PC-3 (cell line): ENCODE measurements around the gene LPAR1. TPM values are rescaled to one million over a fixed set of nuclear protein-coding genes. Genes with fewer than 3 reads are reported as not detected.

Source experiments
- ATAC-seq: fragments of 200-7000 bp; cut with Tn5 transposase; 2 replicates; pipeline ENCODE4 v1.9.1; 2020; ENCODE audit warnings: mild to moderate bottlenecking, moderate library complexity
- BruUV-seq: library from RNA; stranded (reverse); fragments of 400-500 nt; replicated peaks from 2 replicates; lab custom pipeline; 2021; lab: Mats Ljungman, UMichigan
- CTCF ChIA-PET: fragments of 300-600 bp; sonication (Branson Sonifier 250); formaldehyde crosslinking; loops from one replicate; lab custom pipeline; 2022; ENCODE audit warnings: antibody characterized with exemption; lab: Charles Lee
- POLR2A ChIA-PET: fragments of 300-600 bp; sonication (Branson Sonifier 250); formaldehyde crosslinking; loops from one replicate; lab custom pipeline; 2022; ENCODE audit warnings: antibody characterized with exemption; ENCODE audit not compliant: unreplicated experiment; lab: Charles Lee
- DNase-seq: peaks from one replicate; pipeline ENCODE4 v3.0.0-alpha.2; 2015
- H2AFZ ChIP-seq: fragments of 300-600 bp; sonication (generic); 2 replicates; pipeline ENCODE4 v1.6.0; 2016; ENCODE audit warnings: antibody characterized with exemption, low read length
- H3F3A ChIP-seq: fragments of 300-600 bp; sonication (generic); one replicate; pipeline ENCODE4 v1.6.0; 2017; ENCODE audit warnings: antibody characterized with exemption, low read length, control low read depth, mild to moderate bottlenecking; ENCODE audit not compliant: unreplicated experiment
- H3K27ac ChIP-seq: fragments of 300-600 bp; sonication (generic); 2 replicates; pipeline ENCODE4 v1.5.1; 2016; ENCODE audit warnings: mild to moderate bottlenecking, low read length
- H3K27me3 ChIP-seq: fragments of 300-600 bp; sonication (generic); 2 replicates; pipeline ENCODE4 v1.6.1; 2016; ENCODE audit warnings: low read length, mixed read lengths
- H3K36me3 ChIP-seq: fragments of 300-600 bp; sonication (generic); 2 replicates; pipeline ENCODE4 v1.6.1; 2016; ENCODE audit warnings: low read depth, mixed run types, low read length, mixed read lengths
- H3K4me1 ChIP-seq: fragments of 300-600 bp; sonication (generic); 2 replicates; pipeline ENCODE4 v1.5.1; 2016; ENCODE audit warnings: low read length; ENCODE audit not compliant: insufficient read depth
- H3K4me2 ChIP-seq: fragments of 300-600 bp; sonication (generic); 2 replicates; pipeline ENCODE4 v1.6.0; 2016; ENCODE audit warnings: low read length
- H3K4me3 ChIP-seq: fragments of 300-600 bp; sonication (generic); 2 replicates; pipeline ENCODE4 v1.5.1; 2016; ENCODE audit warnings: mild to moderate bottlenecking, low read length, mixed read lengths
- H3K79me2 ChIP-seq: fragments of 300-600 bp; sonication (generic); 2 replicates; pipeline ENCODE4 v1.6.1; 2017; ENCODE audit warnings: low read length, mixed read lengths
- H3K9ac ChIP-seq: fragments of 300-600 bp; sonication (generic); 2 replicates; pipeline ENCODE4 v1.6.0; 2016; ENCODE audit warnings: mild to moderate bottlenecking, low read length
- H3K9me2 ChIP-seq: fragments of 300-600 bp; sonication (generic); replicated peaks from 2 replicates; pipeline ENCODE4 v1.6.1; 2016; ENCODE audit warnings: mixed run types, low read length, mixed read lengths
- H3K9me3 ChIP-seq: fragments of 300-600 bp; sonication (generic); 2 replicates; pipeline ENCODE4 v1.6.1; 2016; ENCODE audit warnings: low read length, mixed read lengths
- H4K20me1 ChIP-seq: fragments of 300-600 bp; sonication (generic); 2 replicates; pipeline ENCODE4 v1.6.1; 2016; ENCODE audit warnings: low read length, mixed read lengths
- CTCF ChIP-seq: fragments of 300-600 bp; sonication (generic); conservative IDR thresholded peaks from 2 replicates; pipeline ENCODE4 v1.5.1; 2017; ENCODE audit warnings: antibody characterized with exemption, low read depth, mild to moderate bottlenecking, low read length
- EZH2 ChIP-seq: fragments of 300-600 bp; sonication (generic); IDR thresholded peaks from one replicate; pipeline ENCODE4 v1.6.1; 2017; ENCODE audit warnings: antibody characterized with exemption, mild to moderate bottlenecking, low read length; ENCODE audit not compliant: unreplicated experiment
- EZH2phosphoT487 ChIP-seq: fragments of 300-600 bp; sonication (generic); IDR thresholded peaks from 2 replicates; pipeline ENCODE4 v1.6.1; 2018; ENCODE audit warnings: mild to moderate bottlenecking, antibody characterized with exemption, low read length, borderline replicate concordance
- intact Hi-C: fragments of 100-400 bp; cut with micrococcal nuclease; formaldehyde crosslinking; loops from 2 replicates; pipeline ENCODE4 v1.9.0; 2023
- total RNA-seq: library from RNA; depleted of rRNA; stranded (reverse); fragments of >200 nt; gene quantifications from 2 replicates; pipeline ENCODE4 v1.2.3, GENCODE V29; 2014

Gene LPAR1
- total RNA-seq, 1 experiment from 2014 or later, result 67.9 TPM

DNA sequence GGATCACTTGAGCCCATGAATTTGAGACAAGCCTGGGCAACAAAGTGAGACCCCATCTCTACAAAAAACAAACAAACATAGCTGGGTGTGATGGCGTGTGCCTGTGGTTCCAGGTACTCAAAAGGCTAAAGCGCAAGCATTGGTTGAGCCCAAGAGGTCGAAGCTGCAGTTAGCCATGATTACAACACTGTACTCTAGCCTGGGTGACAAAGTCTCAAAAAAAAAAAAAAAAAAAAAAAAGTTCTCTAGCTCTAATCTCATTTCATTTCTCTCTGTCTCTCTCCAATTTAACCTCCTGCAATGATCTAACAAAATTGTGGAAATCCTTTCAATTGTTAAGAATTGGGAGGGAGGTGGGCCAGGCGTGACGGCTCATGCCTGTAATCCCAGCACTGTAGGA is 33.3 kb downstream of the LPAR1 start:
- no peaks in the 10 kb centered on the region for H3K9me3 ChIP-seq
- intact Hi-C loops, result no loop called here
- H2AFZ ChIP-seq, result no peak overlapping the region
- no peak overlapping the region for H3K9ac ChIP-seq
- H3K4me3 ChIP-seq, result no peak overlapping the region
- no peaks in the 10 kb centered on the region for H3K27me3 ChIP-seq
- no peaks in the 10 kb centered on the region for H3F3A ChIP-seq
- H3K4me2 ChIP-seq, result no peak overlapping the region
- no peak for ATAC-seq
- DNase-seq, result no peak
- no peaks in the 10 kb centered on the region for H3K4me1 ChIP-seq
- CTCF ChIA-PET, result no interaction called here
- no peak overlapping the region for H3K27ac ChIP-seq
- no peaks in the 10 kb centered on the region for H4K20me1 ChIP-seq
- BruUV-seq, result no TSS peak
- H3K9me2 ChIP-seq, result no peaks in the 10 kb centered on the region
- POLR2A ChIA-PET, result no interaction called here
- no peak for TF ChIP-seq EZH2phosphoT487
- no peak for TF ChIP-seq CTCF
- no peak for TF ChIP-seq EZH2
- peaks cover 67% of the 10 kb centered on the region for H3K36me3 ChIP-seq
- peaks cover 98% of the 10 kb centered on the region for H3K79me2 ChIP-seq

DNA sequence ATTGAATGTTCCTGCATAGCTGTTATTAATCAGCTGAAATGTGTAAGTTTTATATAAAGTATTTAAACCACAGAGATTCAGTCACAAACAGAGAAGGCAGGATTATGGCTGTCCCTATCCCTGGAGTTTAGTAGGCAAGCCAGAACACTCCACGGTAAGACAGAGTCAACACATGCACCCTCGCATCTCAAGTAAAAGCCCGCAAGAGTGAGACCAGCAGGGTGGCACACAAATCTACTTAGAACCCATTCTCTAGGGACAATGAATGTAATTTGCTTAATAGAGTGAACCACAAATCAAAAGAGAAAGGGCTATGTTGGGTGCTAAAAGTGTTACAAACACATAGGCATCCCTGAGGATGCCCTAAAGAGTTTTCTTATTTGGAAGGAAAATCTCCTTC is 35.1 kb downstream of the LPAR1 start:
- no TSS peak for BruUV-seq
- TF ChIP-seq EZH2, result no peak
- TF ChIP-seq EZH2phosphoT487, result no peak
- no peak for TF ChIP-seq CTCF
- Histone ChIP-seq H3K36me3 (peaks cover 78% of the 10 kb centered on the region), H3K27me3 (no peaks in the 10 kb centered on the region), H3K9me3 (no peaks in the 10 kb centered on the region), H3K4me1 (no peaks in the 10 kb centered on the region), H3K9me2 (no peaks in the 10 kb centered on the region), H3K27ac (no peak overlapping the region), H3K4me2 (no peak overlapping the region), H3K9ac (no peak overlapping the region), H2AFZ (no peak overlapping the region), H4K20me1 (no peaks in the 10 kb centered on the region), H3K79me2 (peaks cover 100% of the 10 kb centered on the region), H3F3A (no peaks in the 10 kb centered on the region), H3K4me3 (no peak overlapping the region)
- CTCF ChIA-PET, result no interaction called here
- no peak for DNase-seq
- no peak for ATAC-seq
- POLR2A ChIA-PET, result no interaction called here
- intact Hi-C loops, result no loop called here

DNA sequence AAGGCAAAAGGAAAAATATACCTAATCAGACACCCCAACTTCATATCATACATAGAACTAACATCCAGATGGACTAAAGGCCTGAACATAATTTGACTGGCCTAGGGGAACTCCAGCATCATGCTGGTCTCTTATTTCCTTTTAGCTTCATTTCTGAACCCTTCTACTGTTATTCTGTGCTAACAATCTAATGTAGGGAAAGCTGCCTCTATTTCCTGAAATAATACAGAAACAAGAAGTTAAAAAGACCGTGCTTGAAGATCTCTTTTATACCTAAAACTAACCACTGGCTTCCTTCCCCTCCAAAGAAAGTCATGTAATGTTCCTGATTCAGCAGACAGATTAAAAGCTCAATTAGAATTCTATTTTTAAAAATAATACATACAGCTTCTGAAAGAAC is 36.7 kb downstream of the LPAR1 start:
- no peak overlapping the region for H3K4me2 ChIP-seq
- no peak overlapping the region for H3K9ac ChIP-seq
- H3K9me3 ChIP-seq, result no peaks in the 10 kb centered on the region
- no peak for TF ChIP-seq CTCF
- TF ChIP-seq EZH2, result no peak
- TF ChIP-seq EZH2phosphoT487, result no peak
- no peak overlapping the region for H3K27ac ChIP-seq
- no peaks in the 10 kb centered on the region for H3K9me2 ChIP-seq
- intact Hi-C loops, result no loop called here
- H3K27me3 ChIP-seq, result no peaks in the 10 kb centered on the region
- no peak overlapping the region for H3K4me3 ChIP-seq
- ATAC-seq (no peak), DNase-seq (no peak)
- peaks cover 79% of the 10 kb centered on the region for H3K36me3 ChIP-seq
- CTCF ChIA-PET, result no interaction called here
- H3F3A ChIP-seq, result no peaks in the 10 kb centered on the region
- no peak overlapping the region for H2AFZ ChIP-seq
- H3K79me2 ChIP-seq, result peaks cover 100% of the 10 kb centered on the region
- H3K4me1 ChIP-seq, result no peaks in the 10 kb centered on the region
- no peaks in the 10 kb centered on the region for H4K20me1 ChIP-seq
- BruUV-seq, result no TSS peak
- POLR2A ChIA-PET, result no interaction called here
